Stimulated activated naive CD4-positive, alpha-beta T cell treated with Interleukin-2 at 50 U/mL for 16 hours (primary cell): ENCODE data around the gene ASXL1.

Experiments used
- DNase-seq: peaks from one replicate; lab custom pipeline; 2025; lab: John Stamatoyannopoulos, UW

The ASXL1 gene

DNA sequence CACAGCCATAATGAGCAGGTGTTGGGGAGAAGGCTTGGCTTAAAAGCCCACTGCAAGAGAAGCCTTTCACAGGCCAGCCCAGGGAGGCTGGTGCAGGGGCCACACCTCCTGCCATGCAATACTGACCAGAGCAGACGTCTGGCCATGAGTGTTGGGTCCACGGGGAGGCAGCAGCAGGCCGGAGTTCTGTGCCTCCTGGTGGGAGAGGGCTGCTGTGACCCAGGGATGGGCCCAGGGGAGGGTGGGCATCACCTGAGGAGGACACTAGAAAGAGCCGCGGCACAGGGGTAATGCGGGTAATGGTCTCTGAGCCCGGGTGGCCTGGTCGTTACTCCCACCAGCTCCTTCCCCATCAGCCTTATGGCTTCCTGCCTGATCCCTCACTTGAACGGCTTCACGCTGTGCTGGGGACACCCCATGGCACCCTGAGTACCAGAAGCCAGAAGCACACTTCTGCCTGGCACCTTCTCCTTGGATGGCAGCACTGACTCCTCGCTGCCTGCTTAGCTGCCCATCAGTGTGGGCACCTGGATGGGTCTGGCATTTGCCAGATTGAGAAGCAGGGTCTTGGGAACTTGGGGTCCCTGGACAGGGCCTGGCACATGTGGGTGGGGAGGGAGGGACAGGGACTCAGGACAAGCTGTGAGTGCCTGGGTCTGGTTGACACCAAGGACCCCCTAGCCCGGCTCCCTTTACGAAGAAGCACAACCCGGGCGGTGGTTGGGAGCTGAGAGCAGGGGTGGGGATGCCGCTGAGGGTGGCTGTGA is 108.8 kb downstream of the ASXL1 start:
- DNase-seq, result no peak

DNA sequence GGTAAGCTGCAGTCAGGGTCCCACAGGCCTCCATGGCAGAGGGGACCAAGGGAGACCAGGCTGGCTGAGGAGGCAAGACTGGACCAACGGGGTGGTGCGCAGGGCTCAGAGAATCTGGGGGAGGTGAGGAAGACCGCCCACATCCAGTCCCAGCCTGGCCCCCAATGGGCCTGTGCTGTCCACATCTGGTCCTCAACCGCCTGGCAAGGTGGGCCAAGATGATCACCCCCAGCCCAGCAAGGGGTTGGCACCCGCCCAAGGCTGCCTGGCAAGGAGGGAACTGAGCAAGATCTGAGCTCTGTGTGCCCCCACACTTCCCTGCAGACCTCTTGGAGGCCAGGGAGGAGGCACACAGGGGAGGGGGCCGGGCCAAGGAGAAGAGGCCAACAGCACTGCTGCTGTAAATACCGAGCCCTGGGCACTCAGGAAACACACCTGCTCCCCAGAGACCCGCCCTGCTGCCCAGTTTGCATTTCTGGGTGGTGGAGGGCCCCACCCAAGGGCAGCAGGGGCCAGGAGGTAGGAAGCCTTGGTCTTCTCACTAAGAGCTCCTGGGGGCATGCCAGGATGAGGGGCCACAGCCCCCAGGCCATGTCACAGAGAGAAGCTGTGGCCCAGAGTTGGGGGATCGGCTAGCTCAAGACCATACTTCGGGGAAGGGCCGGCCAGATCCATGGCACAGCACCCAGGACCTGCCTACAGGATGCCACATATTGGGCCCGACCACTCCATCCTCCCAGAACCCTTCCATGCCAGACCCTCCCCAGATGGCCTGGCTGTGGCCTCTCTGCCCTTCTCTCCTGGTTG is 109.6 kb downstream of the ASXL1 start:
- no peak for DNase-seq

DNA sequence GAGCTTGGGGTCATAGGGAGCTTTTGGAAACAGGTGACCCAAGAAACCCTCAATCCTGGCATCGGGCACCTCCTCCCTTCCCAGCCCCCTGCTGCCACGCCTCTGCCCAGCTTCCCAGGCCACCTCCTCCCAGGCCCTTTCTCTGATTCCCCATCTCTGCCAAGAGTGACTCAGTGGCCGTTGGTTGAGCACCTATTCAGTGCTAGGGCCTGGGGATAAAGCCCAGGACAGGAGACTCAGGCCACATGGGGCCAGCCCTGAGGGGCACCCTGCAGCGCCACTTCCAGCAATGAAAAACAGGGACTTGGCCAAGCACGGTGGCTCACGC is 110.1 kb downstream of the ASXL1 start:
- no peak for DNase-seq

DNA sequence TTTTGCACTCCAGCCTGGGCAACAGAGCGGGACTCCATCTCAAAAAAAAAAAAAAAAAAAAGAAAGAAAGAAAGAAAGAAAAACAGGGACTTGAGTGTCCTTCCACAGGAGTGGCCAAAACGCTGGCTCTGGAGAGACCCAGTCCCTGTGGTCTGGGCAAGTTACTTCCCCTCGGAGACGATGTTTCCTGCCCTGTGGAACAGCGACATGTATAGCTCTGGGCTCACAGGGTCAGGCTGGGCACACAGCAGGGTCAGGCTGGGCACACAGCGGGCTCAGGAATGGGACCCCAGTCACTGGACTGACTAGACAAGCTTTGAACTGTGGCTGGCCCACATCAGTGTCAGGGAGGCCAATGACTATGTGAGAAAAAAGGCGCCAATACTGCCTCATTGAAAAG is 110.7 kb downstream of the ASXL1 start:
- DNase-seq, result no peak

DNA sequence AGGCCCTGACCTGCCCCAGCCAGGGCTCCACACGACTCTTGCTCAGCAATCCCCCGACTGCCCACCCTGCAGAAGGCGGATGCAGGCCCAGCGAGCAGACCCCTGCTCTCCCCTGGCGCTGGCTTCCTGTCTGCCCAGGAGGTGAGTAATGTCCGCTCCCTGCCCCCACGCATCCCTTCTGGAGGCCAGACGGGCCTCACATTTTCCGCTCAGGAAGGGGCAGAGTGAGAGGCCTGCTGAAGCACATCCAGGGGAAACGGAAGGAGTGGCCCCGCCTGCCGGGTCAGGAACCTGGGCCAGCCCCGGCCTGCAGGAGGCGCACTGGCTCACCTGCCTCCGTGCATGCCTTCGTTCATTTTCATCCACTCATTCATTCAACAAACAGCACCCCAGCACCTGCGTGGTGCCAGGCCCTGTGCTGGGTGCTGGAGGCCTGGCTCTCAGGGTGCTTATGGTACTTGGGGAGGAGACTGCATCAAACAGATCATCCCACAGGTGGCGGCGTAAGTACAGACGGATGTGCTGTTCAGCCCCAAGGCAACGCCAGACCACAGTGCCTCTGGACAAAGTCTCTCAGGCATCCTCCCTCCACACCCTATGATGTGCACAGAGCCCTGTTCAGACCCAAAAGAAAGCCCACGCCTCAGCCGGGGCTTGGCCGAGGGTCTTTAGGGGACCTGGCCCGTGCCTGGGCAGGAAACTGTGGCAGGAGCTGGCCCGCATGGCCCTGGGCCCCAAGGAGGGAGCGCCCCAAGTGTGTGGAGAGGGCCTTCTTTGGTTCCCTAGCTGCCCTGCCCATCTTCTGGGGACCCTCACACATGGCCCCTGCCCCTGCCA is 112.1 kb downstream of the ASXL1 start:
- DNase-seq, result no peak

DNA sequence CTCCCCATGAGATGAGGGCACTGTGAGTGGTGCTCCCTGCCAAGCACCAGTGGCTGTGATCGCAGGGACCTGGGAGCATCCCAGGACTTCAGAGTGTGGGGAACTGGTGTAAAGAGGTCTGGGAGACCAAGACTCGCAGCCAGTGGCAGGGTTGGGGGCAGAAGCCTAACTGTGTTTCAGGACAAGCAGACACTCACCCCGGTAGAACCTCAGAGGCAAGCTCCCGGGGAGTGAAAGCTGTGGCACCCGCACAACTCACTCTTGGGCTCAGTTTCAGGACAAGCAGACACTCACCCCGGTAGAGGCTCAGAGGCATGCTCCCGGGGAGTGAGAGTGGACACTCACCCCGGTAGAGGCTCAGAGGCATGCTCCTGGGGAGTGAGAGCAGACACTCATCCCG is 112.8 kb downstream of the ASXL1 start:
- no peak for DNase-seq

DNA sequence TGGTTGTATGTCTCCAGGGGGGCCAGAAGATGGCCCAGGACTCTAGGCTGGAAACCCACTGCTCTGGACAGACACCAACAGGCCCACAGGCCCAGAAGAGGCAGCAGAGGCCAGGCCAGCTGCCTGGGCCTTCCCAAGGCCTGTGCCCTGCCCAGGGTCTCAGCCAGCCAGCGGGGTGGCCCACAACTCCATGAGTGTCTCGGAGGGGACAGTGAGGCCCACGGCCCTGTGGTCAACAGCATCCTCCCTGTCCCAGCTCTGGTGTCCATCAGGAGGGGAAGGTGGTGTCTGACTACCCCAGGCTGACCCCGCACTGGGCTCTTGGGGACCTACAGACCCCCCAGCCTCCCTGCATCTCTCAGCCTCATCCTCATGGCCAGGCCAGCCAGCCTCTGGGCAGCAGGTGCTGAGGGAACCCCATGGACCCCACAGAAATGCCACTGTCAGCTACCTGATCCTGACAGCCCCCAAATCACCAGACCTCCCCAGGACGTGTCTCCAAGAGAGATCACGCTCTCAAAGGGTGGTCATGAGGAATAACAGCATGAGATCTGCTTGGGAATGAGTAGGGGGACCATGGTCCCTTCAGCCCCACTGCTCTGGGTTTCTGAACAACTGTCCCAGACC is 114.6 kb downstream of the ASXL1 start:
- DNase-seq, result no peak

DNA sequence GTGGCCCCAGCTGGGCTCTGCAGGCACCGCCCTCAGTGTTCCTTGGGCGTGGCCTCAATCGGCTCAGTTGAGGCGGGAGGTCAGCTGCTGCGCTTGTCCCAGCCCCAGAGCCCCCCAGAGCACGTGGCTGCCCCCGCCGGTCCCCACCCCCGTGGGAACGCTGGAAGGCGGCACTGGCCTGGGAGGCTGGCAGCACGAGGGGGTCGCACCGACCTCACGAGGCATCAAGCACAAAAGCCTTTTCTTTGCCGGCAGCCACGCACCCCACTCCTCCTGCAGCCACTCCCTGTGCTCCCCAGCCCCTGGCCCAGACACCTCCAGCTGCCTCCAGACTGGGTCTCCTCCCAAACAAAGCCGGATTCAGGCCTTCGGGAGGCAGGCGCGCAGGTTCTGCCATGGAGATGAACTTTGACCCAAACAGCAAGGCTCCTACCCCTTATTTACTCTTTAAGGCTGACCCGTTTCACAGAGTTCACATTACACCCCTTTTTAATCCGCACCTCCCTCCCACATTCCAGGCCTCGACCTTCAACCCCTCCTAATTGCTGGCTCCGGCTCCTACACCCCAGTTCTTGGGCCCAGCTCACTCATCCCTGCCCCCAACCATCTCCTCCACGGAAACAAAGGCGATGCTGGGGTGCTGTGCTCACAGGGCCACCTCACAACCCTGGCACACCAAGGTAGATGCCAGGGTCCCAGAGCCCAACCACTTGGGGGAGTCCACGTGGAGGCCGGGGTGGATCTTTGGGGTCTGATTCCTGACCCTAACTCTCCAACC is 115.3 kb downstream of the ASXL1 start:
- DNase-seq, result no peak

DNA sequence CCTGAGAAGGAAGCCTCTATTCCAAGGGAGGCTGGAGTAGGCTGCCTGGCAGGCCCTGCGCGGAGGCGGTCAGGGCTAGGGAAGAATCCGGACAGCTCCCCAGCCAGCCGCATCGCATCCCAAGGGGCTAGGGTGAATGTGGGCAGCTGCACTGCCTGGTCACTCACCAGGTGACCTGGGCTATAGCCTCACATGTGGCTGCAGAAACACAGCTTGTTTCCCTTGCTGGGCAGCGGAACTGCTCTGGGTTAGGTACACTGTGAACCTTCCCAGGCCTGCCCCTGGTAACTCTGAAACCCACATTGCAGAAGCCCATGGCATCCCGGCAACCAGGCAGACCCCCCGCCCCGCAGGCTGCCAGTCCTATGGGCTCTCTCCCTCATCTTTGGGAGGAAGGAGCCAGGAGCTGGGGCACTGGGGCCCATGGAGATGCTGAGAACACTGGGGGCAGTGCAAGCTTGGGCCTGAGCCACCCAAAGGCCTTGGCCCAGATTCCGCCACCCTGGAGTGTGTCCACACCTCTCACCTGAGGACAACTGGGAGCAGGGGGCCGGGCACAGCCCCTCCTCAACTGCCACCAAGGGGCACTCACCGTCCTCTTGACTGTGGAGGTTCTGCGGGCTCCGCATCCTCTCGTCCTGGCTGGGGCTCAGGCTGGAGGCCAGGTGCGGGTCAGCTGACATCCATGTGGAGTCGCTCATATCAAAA is 116.0 kb downstream of the ASXL1 start:
- no peak for DNase-seq

DNA sequence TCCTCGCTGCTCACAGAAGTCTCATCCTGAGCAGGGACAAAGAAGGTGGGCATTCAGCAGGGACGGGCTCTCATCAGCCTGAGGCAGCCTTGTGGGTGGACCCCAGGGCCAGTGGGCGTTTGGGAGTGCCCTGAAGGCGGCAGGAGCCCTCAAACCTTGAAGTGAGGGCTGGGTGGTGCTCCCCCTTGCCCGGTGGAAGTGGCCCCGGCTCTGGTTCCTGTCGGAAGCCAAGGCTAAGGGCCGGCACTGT is 116.5 kb downstream of the ASXL1 start:
- DNase-seq, result no peak

DNA sequence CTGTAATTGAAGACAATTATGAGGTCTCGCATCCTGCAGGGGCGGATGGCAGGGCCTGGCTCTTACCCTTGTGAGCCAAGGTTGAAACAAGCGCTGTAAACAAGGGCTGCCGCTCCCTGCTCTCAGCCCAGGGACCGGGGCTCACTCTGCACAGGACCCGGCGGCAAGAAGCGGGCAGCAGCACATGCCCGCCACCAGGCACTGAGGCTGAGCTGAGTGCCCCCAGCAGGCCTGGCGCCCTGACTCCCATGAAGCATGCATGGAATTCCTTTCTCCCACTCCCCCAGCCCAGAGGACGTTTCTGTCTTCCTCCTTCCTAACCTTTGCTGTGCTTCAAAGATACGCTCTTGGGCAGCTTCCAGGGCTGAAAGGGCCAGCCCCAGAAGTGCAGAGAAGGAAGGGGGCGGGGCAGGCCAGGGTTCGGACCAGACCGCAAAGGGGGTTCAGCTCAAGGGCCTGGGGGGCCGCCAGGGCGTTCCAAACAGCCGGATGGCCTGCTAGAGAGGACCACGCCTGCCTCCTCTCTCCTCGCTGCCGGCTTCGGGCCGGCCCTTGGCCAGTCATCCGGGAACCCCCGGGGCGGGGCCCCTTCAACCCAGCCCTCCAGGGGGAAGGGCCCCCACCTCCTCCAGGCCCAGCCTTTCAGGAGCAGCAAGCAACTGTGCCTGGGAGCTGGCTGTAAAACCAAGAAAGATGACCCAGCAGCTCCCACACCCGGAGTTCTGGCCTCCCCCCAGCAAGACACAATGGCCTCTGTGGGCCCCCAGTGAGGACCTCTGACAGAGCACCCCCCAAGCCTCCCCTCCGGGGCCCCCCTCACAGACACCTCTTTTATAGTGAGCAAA is 117.1 kb downstream of the ASXL1 start:
- no peak for DNase-seq

DNA sequence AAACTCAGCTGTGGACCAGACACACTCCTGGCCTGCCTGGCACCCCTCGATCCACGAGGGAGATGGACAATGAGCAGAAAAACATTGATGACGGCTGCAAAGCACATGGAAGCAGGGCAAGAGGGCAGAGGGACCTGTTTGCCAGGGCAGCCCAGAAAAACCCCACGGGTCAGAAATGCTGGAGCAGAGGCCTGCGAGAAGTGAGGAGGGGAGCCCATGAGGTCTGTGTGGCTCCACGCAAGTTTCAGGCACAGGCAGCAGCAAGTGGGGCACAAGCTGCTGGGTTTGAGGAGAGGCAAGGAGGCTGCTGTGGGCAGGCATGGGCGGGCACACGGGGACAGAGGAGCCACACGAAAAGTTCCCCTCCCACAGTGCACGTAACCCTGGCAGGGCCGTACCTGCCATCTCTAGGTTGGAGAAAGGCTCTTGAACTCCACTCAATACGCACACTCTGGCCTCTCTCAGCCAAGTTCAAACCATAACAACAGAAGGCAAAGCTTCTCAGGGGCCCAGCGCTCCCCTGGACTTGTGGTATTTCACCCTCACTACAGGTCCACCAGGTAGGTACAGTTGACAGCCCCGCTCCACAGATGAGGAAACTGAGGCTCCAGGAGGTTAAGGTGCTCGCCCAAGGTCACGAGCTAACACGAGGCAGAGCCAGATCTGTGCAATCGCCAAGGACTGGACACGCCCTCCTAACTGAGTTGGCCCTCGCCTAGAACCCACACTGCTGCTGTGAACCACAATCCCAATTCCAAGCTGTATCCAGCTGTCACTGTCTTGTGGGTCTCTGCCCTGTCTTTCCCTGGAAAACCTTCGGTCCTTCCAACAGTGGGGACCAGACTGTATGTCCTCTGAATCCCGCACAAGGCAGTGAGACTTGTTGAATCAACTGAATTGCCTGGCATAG is 118.8 kb downstream of the ASXL1 start:
- no peak for DNase-seq

DNA sequence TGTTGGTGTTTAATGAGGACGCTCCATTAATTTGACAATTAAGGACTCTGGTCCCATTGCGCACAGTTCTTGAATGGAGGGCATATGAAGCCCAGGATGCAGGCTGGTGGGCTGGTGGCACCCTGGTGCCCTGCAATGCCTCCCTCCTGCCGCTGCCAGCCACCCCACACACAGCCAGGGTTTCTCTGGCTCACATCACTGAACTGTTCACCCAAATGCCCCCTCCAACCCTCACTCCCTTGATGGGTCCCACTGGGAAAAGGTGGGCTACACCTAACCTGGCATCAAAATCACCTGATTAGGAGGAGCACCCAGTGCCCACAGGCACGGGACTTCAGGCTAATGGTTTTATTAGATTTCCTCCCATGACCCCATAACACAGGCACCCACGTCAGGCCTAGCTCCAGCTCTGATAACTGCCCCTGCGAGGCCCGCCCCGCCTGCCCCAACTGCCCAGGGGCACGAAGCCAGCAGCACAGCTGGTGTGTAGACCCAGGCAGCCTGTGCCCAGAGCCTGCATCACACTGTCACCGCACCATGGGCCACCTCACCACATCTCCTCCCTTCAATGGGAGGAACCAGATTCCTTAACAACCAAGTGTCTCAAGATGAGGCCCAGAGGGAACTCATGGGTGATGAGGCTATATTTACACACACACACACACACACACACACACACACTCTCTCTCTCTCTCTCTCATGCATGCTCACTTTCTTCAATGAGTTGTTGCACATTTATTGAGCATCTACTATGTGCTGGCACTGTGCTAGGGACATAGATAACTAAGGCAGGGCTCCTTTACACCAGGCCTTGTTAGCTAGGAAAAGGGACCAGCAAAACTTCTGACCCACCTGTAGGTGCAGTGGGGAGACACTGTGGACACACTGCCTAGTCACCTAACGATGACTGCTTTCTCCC is 119.7 kb downstream of the ASXL1 start:
- no peak for DNase-seq

DNA sequence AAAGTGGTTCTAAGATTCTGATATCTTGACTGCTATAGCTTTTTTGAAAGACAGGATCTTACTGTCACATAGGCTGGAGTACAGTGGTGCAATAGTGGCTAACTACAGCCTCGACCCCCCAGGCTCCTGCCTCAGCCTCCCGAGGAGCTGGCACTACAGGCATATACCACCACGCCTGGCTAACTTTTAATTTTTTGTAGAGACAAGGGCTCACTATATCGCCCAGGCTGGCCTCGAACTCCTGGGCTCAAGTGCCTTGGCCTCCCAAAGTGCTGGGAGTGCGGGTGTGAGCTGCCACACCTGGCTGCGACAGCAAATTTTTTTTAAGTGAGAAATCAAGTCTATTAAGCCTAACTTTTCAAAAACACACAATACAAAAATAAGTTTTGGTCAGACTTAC is 120.4 kb downstream of the ASXL1 start:
- no peak for DNase-seq

DNA sequence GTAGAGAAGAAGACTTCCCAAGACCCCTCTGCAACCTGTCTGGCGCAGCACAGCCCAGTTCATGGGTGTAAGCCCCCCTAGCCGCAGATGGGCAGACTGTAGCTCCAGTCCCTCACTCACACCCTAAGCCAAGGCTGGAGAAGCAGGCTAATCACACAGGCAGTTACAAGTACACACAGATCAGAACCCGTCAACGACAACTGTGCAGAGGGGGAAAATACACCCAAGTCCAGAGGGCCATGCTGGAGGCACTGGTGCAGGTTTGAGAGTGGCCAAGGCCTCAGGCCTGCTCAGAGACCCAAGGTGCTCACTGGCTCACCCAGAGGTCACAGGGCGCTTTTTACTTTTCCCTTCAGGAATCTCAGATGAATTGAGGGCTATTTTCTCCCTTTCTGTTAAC is 120.9 kb downstream of the ASXL1 start:
- no peak for DNase-seq

DNA sequence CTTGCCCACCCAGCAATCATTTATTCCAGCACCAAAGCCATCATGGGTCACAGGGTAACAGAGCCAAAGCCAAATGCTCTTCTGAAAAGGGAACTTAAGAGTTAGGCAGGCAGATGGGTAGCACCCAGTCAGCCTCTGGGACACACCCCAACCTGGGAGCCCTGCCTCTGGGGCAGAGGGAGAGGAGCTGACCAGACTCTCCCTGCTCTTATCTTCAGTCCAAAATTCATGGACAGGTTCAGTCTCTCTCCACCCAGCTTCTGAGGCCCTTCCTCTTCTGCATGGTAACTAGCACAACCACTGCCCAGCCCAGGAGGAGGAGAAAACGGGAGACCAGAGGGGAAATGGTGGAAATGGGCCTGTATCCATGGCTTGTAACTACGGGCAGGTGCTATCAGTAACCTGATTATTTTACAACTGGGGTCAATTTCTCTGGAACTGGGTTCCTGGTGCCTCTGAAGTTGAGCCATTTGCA is 121.6 kb downstream of the ASXL1 start:
- DNase-seq, result no peak

DNA sequence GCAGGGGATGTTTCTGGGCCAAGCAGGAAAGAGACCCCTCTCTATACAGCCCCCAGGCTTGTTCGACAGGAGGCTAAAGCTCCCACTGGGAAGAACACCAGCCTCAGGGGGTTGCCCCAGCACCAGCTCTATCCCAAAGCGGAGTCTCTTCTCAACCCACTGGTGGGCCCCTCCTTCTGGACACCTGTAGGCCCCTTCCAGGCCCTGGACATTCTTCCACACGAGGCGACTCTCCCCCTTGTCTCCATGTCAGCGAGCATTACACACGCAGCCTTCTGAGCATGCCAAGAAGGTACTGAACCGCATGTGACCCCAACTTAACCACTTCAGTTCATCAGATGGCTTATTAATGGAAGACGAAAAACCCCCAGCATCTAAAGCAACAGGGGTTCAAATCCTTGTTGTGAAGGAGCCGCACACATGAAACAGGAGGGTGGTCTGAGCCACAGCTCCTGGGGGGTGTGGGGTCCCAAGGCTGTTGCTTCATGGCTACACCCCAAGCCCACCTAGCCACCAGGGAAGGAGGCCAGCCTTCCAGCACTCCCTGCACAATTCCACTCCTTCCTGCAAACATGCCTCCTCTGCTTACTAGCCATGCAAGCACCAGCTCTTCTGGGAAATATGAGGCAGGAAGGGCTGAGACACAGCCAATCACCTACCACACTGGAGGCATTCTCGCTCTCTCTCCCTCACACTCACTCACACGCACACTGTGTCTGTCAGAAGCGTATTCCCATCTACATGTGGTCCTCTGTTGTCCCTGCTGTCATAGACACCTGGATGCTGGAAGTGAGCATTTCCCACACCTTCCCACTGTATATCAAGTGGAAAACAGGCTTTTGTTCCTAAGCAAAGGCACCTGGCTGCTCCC is 122.5 kb downstream of the ASXL1 start:
- no peak for DNase-seq
